Measurements from ENCODE around the gene SPR.

SPR gene

DNA sequence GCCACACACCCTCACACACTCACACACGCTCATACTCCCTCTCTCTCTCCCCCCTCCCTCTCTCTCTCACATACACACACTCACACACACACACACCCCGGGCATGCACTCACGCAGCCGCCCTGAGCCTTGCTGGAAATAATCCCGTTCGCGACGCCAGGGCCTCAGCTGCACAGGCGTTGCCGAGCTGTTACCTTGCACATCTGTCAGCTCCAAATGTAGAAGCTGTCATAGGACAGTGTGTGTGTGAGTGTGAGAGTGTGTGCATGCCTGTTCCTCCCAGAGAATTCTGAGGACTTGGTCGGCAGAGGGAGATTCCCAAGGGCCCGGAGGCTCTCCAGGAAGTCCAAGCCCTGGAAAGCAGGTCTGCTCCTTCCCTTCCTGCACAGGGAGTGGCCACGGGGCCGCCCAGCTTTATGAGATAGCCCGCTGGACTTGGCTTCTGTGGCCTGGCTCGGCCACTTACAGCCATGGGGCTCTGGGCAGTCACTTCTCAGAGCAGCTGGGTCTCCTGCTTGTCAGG, 8.6 kb downstream of the SPR start:
- H3K4me3 ChIP-seq: no peak overlapping the region
- DNase-seq: no peak

GRCh38 chr2:72896446-72896845, 9.2 kb downstream of the SPR start:
- intact Hi-C loops (cut with DNase I; ENCODE audit: low total_unique reads): no loop called here
- DNase-seq: no peak

More for the DNA sequence above, 8.6 kb downstream of the SPR start:
- intact Hi-C loops (cut with DNase I; ENCODE audit: low total_unique reads): no loop called here
- no peak overlapping the region for H3K27ac ChIP-seq
- H3K4me1 ChIP-seq: peaks cover 0 to 12% (median 5%) of the 10 kb centered on the region in 4 donors
- H3K27me3 ChIP-seq: peaks cover 0 to 48% of the 10 kb centered on the region in 2 donors
- H3K9me3 ChIP-seq: no peaks in the 10 kb centered on the region
- TF ChIP-seq, protein P1, sequence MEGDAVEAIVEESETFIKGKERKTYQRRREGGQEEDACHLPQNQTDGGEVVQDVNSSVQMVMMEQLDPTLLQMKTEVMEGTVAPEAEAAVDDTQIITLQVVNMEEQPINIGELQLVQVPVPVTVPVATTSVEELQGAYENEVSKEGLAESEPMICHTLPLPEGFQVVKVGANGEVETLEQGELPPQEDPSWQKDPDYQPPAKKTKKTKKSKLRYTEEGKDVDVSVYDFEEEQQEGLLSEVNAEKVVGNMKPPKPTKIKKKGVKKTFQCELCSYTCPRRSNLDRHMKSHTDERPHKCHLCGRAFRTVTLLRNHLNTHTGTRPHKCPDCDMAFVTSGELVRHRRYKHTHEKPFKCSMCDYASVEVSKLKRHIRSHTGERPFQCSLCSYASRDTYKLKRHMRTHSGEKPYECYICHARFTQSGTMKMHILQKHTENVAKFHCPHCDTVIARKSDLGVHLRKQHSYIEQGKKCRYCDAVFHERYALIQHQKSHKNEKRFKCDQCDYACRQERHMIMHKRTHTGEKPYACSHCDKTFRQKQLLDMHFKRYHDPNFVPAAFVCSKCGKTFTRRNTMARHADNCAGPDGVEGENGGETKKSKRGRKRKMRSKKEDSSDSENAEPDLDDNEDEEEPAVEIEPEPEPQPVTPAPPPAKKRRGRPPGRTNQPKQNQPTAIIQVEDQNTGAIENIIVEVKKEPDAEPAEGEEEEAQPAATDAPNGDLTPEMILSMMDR (IDR thresholded peaks at IDR 0.05): no peak
- peaks cover 0 to 17% (median 14%) of the 10 kb centered on the region in 3 donors for H3K36me3 ChIP-seq

GRCh38 chr2:72897785-72898584, 10.8 kb downstream of the SPR start:
- H3K36me3 ChIP-seq: no peaks in the 10 kb centered on the region
- peaks cover 0 to 12% (median 5%) of the 10 kb centered on the region in 4 donors for H3K4me1 ChIP-seq
- H3K27ac ChIP-seq: no peak overlapping the region
- TF ChIP-seq, protein P1 (IDR thresholded peaks at IDR 0.05): no peak
- no peak overlapping the region for H3K4me3 ChIP-seq
- peaks cover 0 to 62% of the 10 kb centered on the region in 2 donors for H3K27me3 ChIP-seq
- H3K9me3 ChIP-seq: no peaks in the 10 kb centered on the region
- no peak for DNase-seq
- intact Hi-C loops (cut with DNase I; ENCODE audit: low total_unique reads): no loop called here

More at GRCh38 chr2:72896446-72896845, 9.2 kb downstream of the SPR start:
- no peaks in the 10 kb centered on the region for H3K9me3 ChIP-seq
- peaks cover 0 to 11% (median 11%) of the 10 kb centered on the region in 3 donors for H3K36me3 ChIP-seq
- no peak overlapping the region for H3K27ac ChIP-seq
- no peak overlapping the region for H3K4me3 ChIP-seq
- H3K4me1 ChIP-seq: peaks cover 0 to 12% (median 5%) of the 10 kb centered on the region in 4 donors
- TF ChIP-seq, protein P1 (IDR thresholded peaks at IDR 0.05): no peak
- H3K27me3 ChIP-seq: peaks cover 0 to 53% of the 10 kb centered on the region in 2 donors

GRCh38 chr2:72898585-72898906, 11.3 kb downstream of the SPR start:
- Histone ChIP-seq H3K36me3 (no peaks in the 10 kb centered on the region), H3K4me1 (peaks cover 0 to 12% (median 5%) of the 10 kb centered on the region in 4 donors), H3K9me3 (no peaks in the 10 kb centered on the region), H3K27me3 (peaks cover 0 to 65% of the 10 kb centered on the region in 2 donors), H3K27ac (no peak overlapping the region), H3K4me3 (no peak overlapping the region)
- TF ChIP-seq, protein P1 (IDR thresholded peaks at IDR 0.05): no peak
- intact Hi-C loops (cut with DNase I; ENCODE audit: low total_unique reads): no loop called here
- DNase-seq: no peak

DNA sequence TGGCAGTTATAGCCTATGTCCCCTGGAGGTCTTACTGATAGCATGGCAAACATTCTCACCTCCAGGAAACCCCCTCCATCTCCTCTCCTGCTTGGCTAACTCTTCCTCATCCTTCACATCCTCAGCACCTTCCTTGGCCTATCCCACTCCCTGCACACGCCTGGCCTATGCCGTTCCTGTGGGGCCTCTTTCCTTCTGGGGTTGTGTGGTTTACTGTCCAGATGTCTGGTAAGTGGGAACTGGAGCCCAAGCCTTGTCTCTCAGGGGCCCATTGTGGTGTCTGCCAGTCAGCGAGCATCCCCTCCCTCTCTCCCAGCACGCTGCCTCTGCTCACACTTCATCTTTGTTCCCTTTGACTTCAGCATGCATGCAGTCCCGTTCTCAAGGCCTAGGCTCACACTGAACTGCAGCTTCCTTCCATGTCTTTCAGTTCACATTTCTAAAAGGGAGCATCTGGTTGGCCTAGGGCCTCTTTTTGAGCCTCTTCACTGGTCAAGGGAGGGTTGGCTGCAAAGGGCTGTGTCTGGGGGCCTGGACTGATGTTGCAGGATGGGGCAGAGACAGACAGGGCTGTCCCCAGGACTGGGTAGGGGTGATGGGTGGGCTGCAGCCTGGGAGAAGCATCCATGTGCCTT, 13.1 kb downstream of the SPR start:
- intact Hi-C loops (cut with DNase I; ENCODE audit: low total_unique reads): no loop called here
- Histone ChIP-seq H3K36me3 (no peaks in the 10 kb centered on the region), H3K27me3 (peaks cover 0 to 49% of the 10 kb centered on the region in 2 donors), H3K27ac (no peak overlapping the region), H3K4me3 (no peak overlapping the region), H3K4me1 (peaks cover 0 to 9% (median 4%) of the 10 kb centered on the region in 4 donors), H3K9me3 (no peaks in the 10 kb centered on the region)
- no peak for DNase-seq
- TF ChIP-seq, protein P1 (IDR thresholded peaks at IDR 0.05): no peak
